GM12801 (cell line): ENCODE measurements around the gene CLNK.

Source experiments
- CTCF ChIP-seq: IDR thresholded peaks from one replicate; pipeline ENCODE4 v1.5.1; 2011; ENCODE audit warnings: control low read depth; ENCODE audit not compliant: insufficient read length; ENCODE audit errors: extremely low read depth

The CLNK gene

GRCh38 chr4:10587697-10588096 is 96.9 kb downstream of the CLNK start:
- no peak for TF ChIP-seq CTCF

- TF ChIP-seq CTCF, result no peak
Observed at GRCh38 chr4:10587296-10587695, 97.3 kb downstream of the CLNK start.

- TF ChIP-seq CTCF, result no peak
Observed at GRCh38 chr4:10584042-10584441, 100.5 kb downstream of the CLNK start.

GRCh38 chr4:10582951-10583350 is 101.6 kb downstream of the CLNK start:
- TF ChIP-seq CTCF, result no peak

GRCh38 chr4:10582059-10582686 is 102.4 kb downstream of the CLNK start:
- TF ChIP-seq CTCF, result peak; percentile 26

- TF ChIP-seq CTCF, result no peak
Observed at GRCh38 chr4:10581022-10581421, 103.5 kb downstream of the CLNK start.

GRCh38 chr4:10579648-10580047 is 104.9 kb downstream of the CLNK start:
- TF ChIP-seq CTCF, result no peak
